Keratinocyte (primary cell): ENCODE measurements around the gene MDM2. TPM values are rescaled to one million over a fixed set of nuclear protein-coding genes. Genes with fewer than 3 reads are reported as not detected.

Source experiments
- DNase-seq: peaks from one replicate; pipeline ENCODE4 v3.0.0-alpha.2; 2011; ENCODE audit warnings: low read depth, missing footprints, low spot score
- FAIRE-seq: peaks from 2 replicates; lab custom pipeline; 2011; peaks lifted over from hg19 to GRCh38; lab: Jason Lieb, UNC
- H2AFZ ChIP-seq: 2 replicates; pipeline ENCODE4 v1.6.0; 2012; ENCODE audit warnings: low read length, control low read depth, inconsistent platforms; ENCODE audit not compliant: control insufficient read depth
- H3K27ac ChIP-seq: 2 replicates; pipeline ENCODE4 v1.5.1; 2011; ENCODE audit warnings: low read length; ENCODE audit not compliant: control insufficient read depth, insufficient read depth
- H3K27me3 ChIP-seq: 3 replicates; pipeline ENCODE4 v1.6.0; 2011; ENCODE audit warnings: low read length; ENCODE audit not compliant: control insufficient read depth, insufficient read depth; ENCODE audit errors: extremely low read depth
- H3K36me3 ChIP-seq, 2 experiments: 2 replicates in 1 of 2; 3 replicates in 1 of 2; pipeline ENCODE4 v1.5.1; 2011; ENCODE audit warnings: low read length in 2 of 2, mild to moderate bottlenecking in 1 of 2; ENCODE audit not compliant: control insufficient read depth in 2 of 2, insufficient read depth in 2 of 2; ENCODE audit errors: extremely low read depth in 1 of 2
- H3K4me1 ChIP-seq: 3 replicates; pipeline ENCODE4 v1.5.1; 2011; ENCODE audit warnings: low read length; ENCODE audit not compliant: control insufficient read depth, insufficient read depth; ENCODE audit errors: extremely low read depth
- H3K4me2 ChIP-seq: 3 replicates; pipeline ENCODE4 v1.6.0; 2011; ENCODE audit warnings: low read depth, low read length; ENCODE audit not compliant: control insufficient read depth, insufficient read depth; ENCODE audit errors: extremely low read depth
- H3K4me3 ChIP-seq, 3 experiments: fragments of 200-600 bp in 1 of 3; sonication (generic) in 1 of 3; 2 replicates in 2 of 3; 3 replicates in 1 of 3; pipeline ENCODE4 v1.5.1; 2011 to 2016; ENCODE audit warnings: low read length in 3 of 3, mild to moderate bottlenecking in 3 of 3, control low read depth in 2 of 3, inconsistent platforms in 1 of 3, low read depth in 1 of 3, mixed read lengths in 1 of 3, mixed run types in 1 of 3, moderate library complexity in 1 of 3; ENCODE audit not compliant: control insufficient read depth in 2 of 3, insufficient read depth in 2 of 3; ENCODE audit errors: extremely low read depth in 1 of 3
- H3K79me2 ChIP-seq: 2 replicates; pipeline ENCODE4 v1.6.0; 2012; ENCODE audit warnings: low read length; ENCODE audit not compliant: control insufficient read depth, insufficient read depth
- H3K9ac ChIP-seq: 3 replicates; pipeline ENCODE4 v1.6.0; 2011; ENCODE audit warnings: low read length; ENCODE audit not compliant: control insufficient read depth, insufficient read depth; ENCODE audit errors: extremely low read depth
- H3K9me1 ChIP-seq: 3 replicates; pipeline ENCODE4 v1.6.0; 2011; ENCODE audit warnings: low read length; ENCODE audit not compliant: control insufficient read depth, insufficient read depth; ENCODE audit errors: extremely low read depth
- H3K9me3 ChIP-seq: 2 replicates; pipeline ENCODE4 v1.5.1; 2012; ENCODE audit warnings: low read depth, low read length; ENCODE audit not compliant: control insufficient read depth
- H4K20me1 ChIP-seq: 3 replicates; pipeline ENCODE4 v1.6.0; 2011; ENCODE audit warnings: low read length; ENCODE audit not compliant: control insufficient read depth, insufficient read depth; ENCODE audit errors: extremely low read depth
- EZH2 ChIP-seq: IDR thresholded peaks from one replicate; pipeline ENCODE4 v1.6.1; 2012; ENCODE audit warnings: inconsistent platforms, mild to moderate bottlenecking, low read length, moderate library complexity
- dilution Hi-C: fragments of 300-500 bp; cut with MboI; formaldehyde crosslinking; loops from one replicate; pipeline ENCODE4 v1.7.0; 2020; ENCODE audit warnings: low sequenced_read_pairs; ENCODE audit not compliant: extremely low pct_ligation_motif_present
- polyA plus RNA-seq, 5 experiments: library from polyadenylated mRNA; depleted of rRNA in 3 of 5; stranded (reverse) in 3 of 5; stranded (forward) in 1 of 5; unstranded in 1 of 5; fragments of >200 nt; gene quantifications; 1 replicate in 1 of 5; 2 replicates in 3 of 5; 3 replicates in 1 of 5; pipeline versions ENCODE4 v1.2.1 to v1.2.3, GENCODE V29; 2011 to 2012; ENCODE audit warnings: missing spikeins in 2 of 5, low read depth in 1 of 5, low replicate concordance in 1 of 5
- TF ChIP-seq, protein P1 (sequence below), 3 experiments: IDR thresholded peaks in 1 of 3; conservative IDR thresholded peaks in 1 of 3; optimal IDR thresholded peaks in 1 of 3; 2 replicates in 2 of 3; 3 replicates in 1 of 3; pipeline versions ENCODE3 to v1.5.1; 2011; ENCODE audit warnings: low read length in 3 of 3, mild to moderate bottlenecking in 3 of 3, moderate library complexity in 2 of 3, control low read depth in 1 of 3, inconsistent platforms in 1 of 3; ENCODE audit not compliant: insufficient read depth in 2 of 3; ENCODE audit errors: extremely low read depth in 1 of 3

MDM2 gene
- polyA plus RNA-seq, 1 donor (not counting 4 experiments of a cell fraction or from before 2014, with no cell fraction given): 55.0 TPM

DNA sequence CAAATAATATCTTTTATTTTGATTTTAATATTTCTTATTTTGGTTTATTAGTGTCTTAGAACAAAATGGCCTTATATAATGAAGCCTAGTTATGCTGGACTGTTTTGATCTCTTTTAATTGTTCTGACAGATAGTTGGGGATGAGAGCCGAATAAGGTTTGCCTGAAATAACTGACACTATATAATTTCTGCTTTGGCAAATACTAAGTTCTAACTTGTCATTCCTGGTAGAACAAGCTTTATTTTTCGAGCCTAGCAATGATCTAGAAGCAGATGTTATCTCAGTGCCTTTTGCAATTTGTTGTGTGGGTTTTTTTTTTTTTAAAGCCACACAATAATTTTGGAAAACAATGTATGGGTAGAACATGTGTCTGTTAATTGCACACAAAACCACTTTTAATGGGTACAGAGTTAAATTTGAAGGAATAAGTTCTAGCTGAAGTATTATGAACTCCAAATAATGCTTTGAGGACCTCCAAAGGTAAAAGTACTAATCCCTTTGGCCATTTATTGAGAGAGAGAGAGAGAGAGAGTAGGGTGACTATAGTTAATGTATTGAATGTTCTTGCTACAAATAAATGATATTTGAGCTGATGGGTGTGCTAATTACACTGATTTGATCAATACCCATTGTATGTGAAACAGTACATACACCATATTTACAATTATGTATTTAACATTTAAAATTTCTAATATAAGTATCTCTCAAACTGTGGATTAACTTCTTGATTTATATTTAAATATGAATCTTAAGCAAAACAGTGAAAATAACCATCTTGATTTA lies 35.0 kb downstream of the MDM2 start:
- H3K36me3 ChIP-seq: peaks cover 20 to 25% of the 10 kb centered on the region in 2 experiments
- TF ChIP-seq, protein P1, sequence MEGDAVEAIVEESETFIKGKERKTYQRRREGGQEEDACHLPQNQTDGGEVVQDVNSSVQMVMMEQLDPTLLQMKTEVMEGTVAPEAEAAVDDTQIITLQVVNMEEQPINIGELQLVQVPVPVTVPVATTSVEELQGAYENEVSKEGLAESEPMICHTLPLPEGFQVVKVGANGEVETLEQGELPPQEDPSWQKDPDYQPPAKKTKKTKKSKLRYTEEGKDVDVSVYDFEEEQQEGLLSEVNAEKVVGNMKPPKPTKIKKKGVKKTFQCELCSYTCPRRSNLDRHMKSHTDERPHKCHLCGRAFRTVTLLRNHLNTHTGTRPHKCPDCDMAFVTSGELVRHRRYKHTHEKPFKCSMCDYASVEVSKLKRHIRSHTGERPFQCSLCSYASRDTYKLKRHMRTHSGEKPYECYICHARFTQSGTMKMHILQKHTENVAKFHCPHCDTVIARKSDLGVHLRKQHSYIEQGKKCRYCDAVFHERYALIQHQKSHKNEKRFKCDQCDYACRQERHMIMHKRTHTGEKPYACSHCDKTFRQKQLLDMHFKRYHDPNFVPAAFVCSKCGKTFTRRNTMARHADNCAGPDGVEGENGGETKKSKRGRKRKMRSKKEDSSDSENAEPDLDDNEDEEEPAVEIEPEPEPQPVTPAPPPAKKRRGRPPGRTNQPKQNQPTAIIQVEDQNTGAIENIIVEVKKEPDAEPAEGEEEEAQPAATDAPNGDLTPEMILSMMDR (optimal IDR thresholded peaks at IDR 0.05 in 1 of 3, IDR thresholded peaks at IDR 0.05 in 1 of 3, conservative IDR thresholded peaks at IDR 0.05 in 1 of 3; ENCODE audit: extremely low read depth in 1 of 3, insufficient read depth in 2 of 3, low read length in 3 of 3): no peak
- TF ChIP-seq EZH2: no peak

DNA sequence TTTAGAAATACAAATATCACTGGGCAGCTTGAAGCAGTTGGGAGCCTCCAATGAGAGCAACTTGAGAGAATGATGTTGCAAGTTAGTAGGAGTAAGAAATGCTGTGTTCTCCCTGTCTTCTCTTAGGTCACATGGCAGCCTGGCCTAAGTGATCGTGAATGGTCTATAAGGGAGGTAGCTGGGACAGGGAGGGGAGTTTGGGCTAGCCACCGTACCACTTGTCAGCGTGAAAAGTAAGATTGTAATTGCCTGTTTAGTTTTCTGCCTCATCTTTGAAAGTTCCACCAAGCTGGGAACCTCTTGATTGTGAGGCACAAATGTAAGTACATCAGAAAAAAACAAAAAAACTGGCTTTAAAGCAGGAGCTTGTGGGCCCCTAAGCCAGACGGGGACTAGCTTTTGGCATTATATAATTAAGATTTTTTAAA lies 36.4 kb downstream of the MDM2 start:
- no peak for TF ChIP-seq EZH2
- TF ChIP-seq, protein P1 (optimal IDR thresholded peaks at IDR 0.05 in 1 of 3, IDR thresholded peaks at IDR 0.05 in 1 of 3, conservative IDR thresholded peaks at IDR 0.05 in 1 of 3; ENCODE audit: extremely low read depth in 1 of 3, insufficient read depth in 2 of 3, low read length in 3 of 3): no peak
- no peaks in the 10 kb centered on the region for H3K79me2 ChIP-seq
- DNase-seq (no peak), FAIRE-seq (no peak)
- no peaks in the 10 kb centered on the region for H3K9me1 ChIP-seq
- no peaks in the 10 kb centered on the region for H3K4me1 ChIP-seq
- no peak overlapping the region for H2AFZ ChIP-seq
- no peaks in the 10 kb centered on the region for H3K27me3 ChIP-seq
- no peak overlapping the region for H3K9ac ChIP-seq
- peaks cover 14% of the 10 kb centered on the region in 2 experiments for H3K36me3 ChIP-seq
- H3K4me3 ChIP-seq: no peak overlapping the region
- H3K27ac ChIP-seq: no peak overlapping the region
- no peaks in the 10 kb centered on the region for H4K20me1 ChIP-seq
- H3K9me3 ChIP-seq: no peaks in the 10 kb centered on the region
- dilution Hi-C loops: no loop called here
- no peak overlapping the region for H3K4me2 ChIP-seq

More for the DNA sequence above, 35.0 kb downstream of the MDM2 start:
- H2AFZ ChIP-seq: no peak overlapping the region
- no peaks in the 10 kb centered on the region for H3K27me3 ChIP-seq
- dilution Hi-C loops: no loop called here
- H3K4me1 ChIP-seq: no peaks in the 10 kb centered on the region
- no peaks in the 10 kb centered on the region for H3K9me1 ChIP-seq
- FAIRE-seq (no peak), DNase-seq (no peak)
- no peak overlapping the region for H3K27ac ChIP-seq
- H3K9me3 ChIP-seq: no peaks in the 10 kb centered on the region
- no peak overlapping the region for H3K4me3 ChIP-seq
- no peaks in the 10 kb centered on the region for H3K79me2 ChIP-seq
- H3K4me2 ChIP-seq: no peak overlapping the region
- no peaks in the 10 kb centered on the region for H4K20me1 ChIP-seq
- no peak overlapping the region for H3K9ac ChIP-seq
